GM18951 (cell line): Measurements from ENCODE around the gene RGS1.

ENCODE experiments used
- POLR2A ChIP-seq: IDR thresholded peaks from 4 replicates; pipeline ENCODE4 v1.6.1; 2011; ENCODE audit warnings: mild to moderate bottlenecking; ENCODE audit not compliant: insufficient read length, insufficient read depth; ENCODE audit errors: extremely low read depth
- in situ Hi-C: fragments of 300-500 bp; cut with MboI; formaldehyde crosslinking; loops from one replicate; pipeline ENCODE4 v1.12.0; 2022; ENCODE audit warnings: low sequenced_read_pairs, mixed read lengths, inconsistent platforms; ENCODE audit not compliant: unreplicated experiment

The RGS1 gene

GRCh38 chr1:192543445-192543844 lies 32.1 kb upstream of the RGS1 start:
- no peak for TF ChIP-seq POLR2A
- in situ Hi-C loops = no loop called here

GRCh38 chr1:192545896-192546521 lies 29.6 kb upstream of the RGS1 start:
- in situ Hi-C loops = no loop called here
- TF ChIP-seq POLR2A = no peak

- no peak for TF ChIP-seq POLR2A
- in situ Hi-C loops = no loop called here
Measured at GRCh38 chr1:192546596-192547190, 28.9 kb upstream of the RGS1 start.

GRCh38 chr1:192547501-192547900 lies 28.1 kb upstream of the RGS1 start:
- no peak for TF ChIP-seq POLR2A
- in situ Hi-C loops = no loop called here

- in situ Hi-C loops = no loop called here
- no peak for TF ChIP-seq POLR2A
Measured at GRCh38 chr1:192549937-192550336, 25.6 kb upstream of the RGS1 start.

- no peak for TF ChIP-seq POLR2A
- in situ Hi-C loops = no loop called here
Measured at GRCh38 chr1:192550922-192551534, 24.5 kb upstream of the RGS1 start.

GRCh38 chr1:192552760-192553191 lies 22.8 kb upstream of the RGS1 start:
- in situ Hi-C loops = no loop called here
- TF ChIP-seq POLR2A = peak; percentile 25

- no peak for TF ChIP-seq POLR2A
- in situ Hi-C loops = no loop called here
Measured at GRCh38 chr1:192553741-192554140, 21.8 kb upstream of the RGS1 start.

- in situ Hi-C loops = no loop called here
- no peak for TF ChIP-seq POLR2A
Measured at GRCh38 chr1:192554904-192555303, 20.7 kb upstream of the RGS1 start.

GRCh38 chr1:192555399-192555798 lies 20.2 kb upstream of the RGS1 start:
- in situ Hi-C loops = no loop called here
- no peak for TF ChIP-seq POLR2A

- no peak for TF ChIP-seq POLR2A
- in situ Hi-C loops = no loop called here
Measured at GRCh38 chr1:192557841-192558595, 17.6 kb upstream of the RGS1 start.

GRCh38 chr1:192559115-192560006 lies 16.2 kb upstream of the RGS1 start:
- in situ Hi-C loops = no loop called here
- TF ChIP-seq POLR2A = no peak

- TF ChIP-seq POLR2A = no peak
- in situ Hi-C loops = no loop called here
Measured at GRCh38 chr1:192561301-192561700, 14.3 kb upstream of the RGS1 start.
